Motor neuron (in vitro differentiated cells): Measurements from ENCODE around the gene NKRF. TPM values are rescaled to one million over a fixed set of nuclear protein-coding genes. Genes with fewer than 3 reads are reported as not detected.

Experiments
- ATAC-seq, 8 experiments: fragments of 200-7000 bp; cut with Tn5 transposase; replicated peaks in 6 of 8; 2 replicates each; pipeline ENCODE4 v1.8.0; 2021; ENCODE audit warnings: mild to moderate bottlenecking in 8 of 8, moderate library complexity in 8 of 8
- H3K27ac ChIP-seq, 2 donors: fragments of 250-450 bp; sonication (Bioruptor Pico); 2 replicates each; pipeline ENCODE4 v1.9.0; 2021; ENCODE audit warnings: antibody characterized with exemption in 2 of 2, mild to moderate bottlenecking in 2 of 2, moderate library complexity in 1 of 2
- H3K4me1 ChIP-seq, 2 donors: fragments of 250-450 bp; sonication (Bioruptor Pico); replicated peaks in 1 of 2; 2 replicates each; pipeline ENCODE4 v1.6.1; 2021; ENCODE audit warnings: antibody characterized with exemption in 2 of 2, mild to moderate bottlenecking in 2 of 2, moderate library complexity in 1 of 2
- H3K4me3 ChIP-seq, 5 donors: fragments of 250-450 bp; sonication (Bioruptor Pico); 2 replicates each; pipeline ENCODE4 v1.9.0; 2021; ENCODE audit warnings: antibody characterized with exemption in 5 of 5, mild to moderate bottlenecking in 5 of 5, moderate library complexity in 4 of 5
- WGBS, 10 experiments: fragments of 450-650 bp; shearing (Covaris generic); methylation state at CpG; one replicate each; pipeline ENCODE4 v1.0.0; 2022; 5-methylcytosine and 5-hydroxymethylcytosine counted together
- in situ Hi-C, 9 experiments: fragments of 400-800 bp; cut with MboI; loops; one replicate each; pipeline ENCODE4 v1.15.0; 2021; ENCODE audit warnings: low sequenced_read_pairs in 9 of 9, low pct_unique_long_range_greater_than_20kb in 2 of 9; ENCODE audit not compliant: unreplicated experiment in 9 of 9
- total RNA-seq, 8 experiments: library from RNA; unstranded; fragments of 300-600 nt; gene quantifications; 2 replicates each; pipeline versions ENCODE4 v1.2.3 to v1.2.4, GENCODE V29; 2022

NKRF gene
- total RNA-seq, 8 experiments from 2014 or later = 8.0 to 24.0 (median 12.7) TPM

DNA sequence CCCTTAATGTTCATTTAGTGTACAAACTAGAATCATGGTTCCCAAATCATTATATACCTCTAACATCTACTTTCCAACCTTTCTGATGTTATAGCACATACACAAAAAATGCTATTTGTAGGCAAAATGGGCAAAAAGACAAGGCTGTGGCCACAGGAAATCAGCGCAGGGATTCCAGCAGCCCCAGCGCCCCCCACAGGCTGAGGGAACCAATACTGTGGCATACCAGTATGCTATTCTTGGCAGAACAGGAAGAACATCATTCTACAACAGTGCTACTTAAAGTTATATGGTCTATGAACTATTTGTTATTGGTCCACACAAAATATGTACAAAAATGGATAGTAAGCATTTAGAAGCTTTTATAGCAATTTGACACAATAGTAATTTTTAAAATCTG lies 66.4 kb downstream of the NKRF start:
- no peak for ATAC-seq
- no peak overlapping the region for H3K27ac ChIP-seq
- WGBS, 10 experiments = 40 to 80% methylated on average over 1 of the region's 2 CpGs; no CpG with 5 or more reads in 8 of the 10 experiments

More for the DNA sequence above, 66.4 kb downstream of the NKRF start:
- Histone ChIP-seq H3K4me3 (no peak overlapping the region), H3K4me1 (no peaks in the 10 kb centered on the region)
- in situ Hi-C loops = no loop called here

Other genes starting within 250 kb of the NKRF start
- 1 to 10 TPM in 4 of 8 experiments, under 1 TPM in 4; 0.16 to 8.3 (median 2.1) TPM for gene SLC25A43, start 207.1 kb downstream of the NKRF start, total RNA-seq
- gene SLC25A5, start 138.0 kb downstream of the NKRF start, total RNA-seq = 100 to 1,000 TPM; 103 to 455 (median 201) TPM
- gene STEEP1, start 41.0 kb downstream of the NKRF start, total RNA-seq = 10 to 100 TPM; 21.2 to 35.8 (median 27.0) TPM
- gene UBE2A, start 31.9 kb downstream of the NKRF start, total RNA-seq = 10 to 100 TPM; 33.9 to 63.2 (median 41.0) TPM
- gene SEPTIN6, start 86.7 kb upstream of the NKRF start, total RNA-seq = 10 to 100 TPM; 35.4 to 96.5 (median 68.9) TPM
- gene SOWAHD, start 152.2 kb upstream of the NKRF start, total RNA-seq = 1 to 10 TPM in 3 of 8 experiments, under 1 TPM in 4, not detected in 1; 0.18 to 4.0 (median 0.87) TPM
- gene RPL39, start 185.2 kb upstream of the NKRF start, total RNA-seq = 1,000 to 10,000 TPM; 2,348 to 7,389 (median 4,761) TPM
- 10 to 100 TPM; 11.9 to 28.7 (median 16.3) TPM for gene UPF3B, start 246.5 kb upstream of the NKRF start, total RNA-seq